ENCODE measurements around the gene TTC17. TPM values are rescaled to one million over a fixed set of nuclear protein-coding genes. Genes with fewer than 3 reads are reported as not detected.

The TTC17 gene
- total and polyA plus RNA-seq, 9 of the 15 experiments (the other 6 are each of a cell fraction or from before 2014, with no cell fraction given), result 19.7 to 99.1 (median 53.3) TPM

DNA sequence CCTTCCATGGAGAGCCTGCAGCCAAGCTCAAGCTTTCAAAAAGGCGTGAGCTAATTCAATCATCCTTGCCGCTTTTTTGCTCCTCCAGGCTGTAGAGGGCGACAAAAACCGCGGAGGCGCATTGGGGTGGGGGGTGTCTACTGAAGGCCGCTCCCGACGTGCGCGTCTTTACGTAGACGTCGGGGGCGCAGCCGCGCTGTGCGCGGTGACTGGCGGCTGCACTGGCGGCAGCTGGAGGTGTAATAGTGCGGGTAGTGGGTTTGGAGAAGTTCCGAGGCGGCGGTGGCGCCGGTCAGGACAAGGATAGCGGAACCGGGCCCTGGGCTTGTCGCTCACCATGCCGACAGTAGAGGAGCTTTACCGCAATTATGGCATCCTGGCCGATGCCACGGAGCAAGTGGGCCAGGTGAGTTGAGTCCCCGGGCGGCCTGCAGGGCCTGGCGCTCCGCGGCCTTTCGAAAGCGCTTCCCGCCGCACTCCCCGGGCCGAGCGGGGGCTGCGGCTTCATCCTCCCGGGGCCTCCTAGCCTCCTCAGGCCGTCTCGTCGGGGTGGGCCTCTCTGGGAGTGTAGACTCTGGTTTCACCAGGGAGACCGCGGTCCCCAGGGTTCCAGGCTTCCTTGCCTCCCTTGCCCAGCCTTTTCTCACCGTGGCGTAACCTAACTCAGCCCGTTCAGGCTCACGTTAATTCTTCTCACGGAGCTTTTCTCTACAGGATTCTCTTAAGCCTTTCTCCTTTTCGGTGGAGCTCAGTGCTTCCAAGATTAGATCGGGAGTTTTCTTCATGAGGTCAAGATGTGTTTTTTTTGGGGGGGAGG lies 46.7 kb upstream of the TTC17 start, which contains the start of gene API5 (continued):
- TF ChIP-seq, protein P1, sequence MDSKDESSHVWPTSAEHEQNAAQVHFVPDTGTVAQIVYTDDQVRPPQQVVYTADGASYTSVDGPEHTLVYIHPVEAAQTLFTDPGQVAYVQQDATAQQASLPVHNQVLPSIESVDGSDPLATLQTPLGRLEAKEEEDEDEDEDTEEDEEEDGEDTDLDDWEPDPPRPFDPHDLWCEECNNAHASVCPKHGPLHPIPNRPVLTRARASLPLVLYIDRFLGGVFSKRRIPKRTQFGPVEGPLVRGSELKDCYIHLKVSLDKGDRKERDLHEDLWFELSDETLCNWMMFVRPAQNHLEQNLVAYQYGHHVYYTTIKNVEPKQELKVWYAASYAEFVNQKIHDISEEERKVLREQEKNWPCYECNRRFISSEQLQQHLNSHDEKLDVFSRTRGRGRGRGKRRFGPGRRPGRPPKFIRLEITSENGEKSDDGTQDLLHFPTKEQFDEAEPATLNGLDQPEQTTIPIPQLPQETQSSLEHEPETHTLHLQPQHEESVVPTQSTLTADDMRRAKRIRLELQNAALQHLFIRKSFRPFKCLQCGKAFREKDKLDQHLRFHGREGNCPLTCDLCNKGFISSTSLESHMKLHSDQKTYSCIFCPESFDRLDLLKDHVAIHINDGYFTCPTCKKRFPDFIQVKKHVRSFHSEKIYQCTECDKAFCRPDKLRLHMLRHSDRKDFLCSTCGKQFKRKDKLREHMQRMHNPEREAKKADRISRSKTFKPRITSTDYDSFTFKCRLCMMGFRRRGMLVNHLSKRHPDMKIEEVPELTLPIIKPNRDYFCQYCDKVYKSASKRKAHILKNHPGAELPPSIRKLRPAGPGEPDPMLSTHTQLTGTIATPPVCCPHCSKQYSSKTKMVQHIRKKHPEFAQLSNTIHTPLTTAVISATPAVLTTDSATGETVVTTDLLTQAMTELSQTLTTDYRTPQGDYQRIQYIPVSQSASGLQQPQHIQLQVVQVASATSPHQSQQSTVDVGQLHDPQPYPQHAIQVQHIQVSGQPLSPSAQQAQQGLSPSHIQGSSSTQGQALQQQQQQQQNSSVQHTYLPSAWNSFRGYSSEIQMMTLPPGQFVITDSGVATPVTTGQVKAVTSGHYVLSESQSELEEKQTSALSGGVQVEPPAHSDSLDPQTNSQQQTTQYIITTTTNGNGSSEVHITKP (IDR thresholded peaks at IDR 0.05; ENCODE audit: partially characterized antibody), result peak; percentile 47
- TF ChIP-seq ESRRB (CRISPR knock-in tag; IDR thresholded peaks at IDR 0.05; ENCODE audit: borderline replicate concordance), result no peak
- peak; percentile 92 for TF ChIP-seq HMGN3 (IDR thresholded peaks at IDR 0.05; ENCODE audit: borderline replicate concordance, extremely low read depth, insufficient read length, low read depth, low read length)
- TF ChIP-seq, protein P2, sequence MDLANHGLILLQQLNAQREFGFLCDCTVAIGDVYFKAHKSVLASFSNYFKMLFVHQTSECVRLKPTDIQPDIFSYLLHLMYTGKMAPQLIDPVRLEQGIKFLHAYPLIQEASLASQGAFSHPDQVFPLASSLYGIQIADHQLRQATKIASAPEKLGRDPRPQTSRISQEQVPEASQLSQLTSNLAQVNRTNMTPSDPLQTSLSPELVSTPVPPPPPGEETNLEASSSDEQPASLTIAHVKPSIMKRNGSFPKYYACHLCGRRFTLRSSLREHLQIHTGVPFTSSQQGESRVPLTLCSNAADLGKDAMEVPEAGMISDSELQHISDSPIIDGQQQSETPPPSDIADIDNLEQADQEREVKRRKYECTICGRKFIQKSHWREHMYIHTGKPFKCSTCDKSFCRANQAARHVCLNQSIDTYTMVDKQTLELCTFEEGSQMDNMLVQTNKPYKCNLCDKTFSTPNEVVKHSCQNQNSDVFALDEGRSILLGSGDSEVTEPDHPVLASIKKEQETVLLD (IDR thresholded peaks at IDR 0.05), result peak; percentile 100
- no peak for TF ChIP-seq ADNP (tag; IDR thresholded peaks at IDR 0.05)
- TF ChIP-seq ELF4 (CRISPR knock-in tag; IDR thresholded peaks at IDR 0.05), result no peak
- no peak for TF ChIP-seq NFIX (CRISPR knock-in tag; IDR thresholded peaks at IDR 0.05; ENCODE audit: low read depth)
- no peak for TF ChIP-seq SREBF1 (IDR thresholded peaks at IDR 0.05; ENCODE audit: borderline replicate concordance, low read depth, low read length)
- TF ChIP-seq, protein P3, sequence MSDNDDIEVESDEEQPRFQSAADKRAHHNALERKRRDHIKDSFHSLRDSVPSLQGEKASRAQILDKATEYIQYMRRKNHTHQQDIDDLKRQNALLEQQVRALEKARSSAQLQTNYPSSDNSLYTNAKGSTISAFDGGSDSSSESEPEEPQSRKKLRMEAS (CRISPR knock-in tag; IDR thresholded peaks at IDR 0.05), result peak; percentile 59; the same call in 1 of the 2 replicates
- TF ChIP-seq, protein P4, sequence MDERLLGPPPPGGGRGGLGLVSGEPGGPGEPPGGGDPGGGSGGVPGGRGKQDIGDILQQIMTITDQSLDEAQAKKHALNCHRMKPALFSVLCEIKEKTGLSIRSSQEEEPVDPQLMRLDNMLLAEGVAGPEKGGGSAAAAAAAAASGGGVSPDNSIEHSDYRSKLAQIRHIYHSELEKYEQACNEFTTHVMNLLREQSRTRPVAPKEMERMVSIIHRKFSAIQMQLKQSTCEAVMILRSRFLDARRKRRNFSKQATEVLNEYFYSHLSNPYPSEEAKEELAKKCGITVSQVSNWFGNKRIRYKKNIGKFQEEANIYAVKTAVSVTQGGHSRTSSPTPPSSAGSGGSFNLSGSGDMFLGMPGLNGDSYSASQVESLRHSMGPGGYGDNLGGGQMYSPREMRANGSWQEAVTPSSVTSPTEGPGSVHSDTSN (CRISPR knock-in tag; IDR thresholded peaks at IDR 0.05; ENCODE audit: low read depth), result no peak
- TF ChIP-seq, protein P4 (tag; conservative IDR thresholded peaks at IDR 0.05; ENCODE audit: low read depth), result peak; percentile 32; the same call in 1 of the 2 replicates
- TF ChIP-seq ZNF263 (CRISPR knock-in tag; IDR thresholded peaks at IDR 0.05; ENCODE audit: borderline replicate concordance), result peak; percentile 33; the same call in 1 of the 2 replicates
- TF ChIP-seq ZNF431 (CRISPR knock-in tag; IDR thresholded peaks at IDR 0.05), result 0 out of 2 replicates have a peak, but pooled peaks have one; percentile 15
- TF ChIP-seq TOE1 (IDR thresholded peaks at IDR 0.05; ENCODE audit: borderline replicate concordance), result peak; percentile 55; the same call in 1 of the 2 replicates
- TF ChIP-seq TOE1 (CRISPR knock-in tag; IDR thresholded peaks at IDR 0.05; ENCODE audit: borderline replicate concordance, low read depth), result no peak
- TF ChIP-seq TAF9B (IDR thresholded peaks at IDR 0.05; ENCODE audit: partially characterized antibody), result peak; percentile 87
- TF ChIP-seq ATF1 (CRISPR knock-in tag; IDR thresholded peaks at IDR 0.05), result no peak
- TF ChIP-seq ATF1 (tag; IDR thresholded peaks at IDR 0.05), result peak; percentile 87
- TF ChIP-seq SMC3 (conservative IDR thresholded peaks at IDR 0.05; ENCODE audit: insufficient read depth, low read depth, low read length), result peak; percentile 39; the same call in 1 of the 2 replicates
- peak; percentile 86 for TF ChIP-seq C11orf30 (IDR thresholded peaks at IDR 0.05; ENCODE audit: low read depth)

Data from K562 (cell line).